ENCODE results near the gene MYO1G. TPM values are rescaled to one million over a fixed set of nuclear protein-coding genes. Genes with fewer than 3 reads are reported as not detected.

The MYO1G gene
- 0.54 TPM for total RNA-seq (ENCODE audit: unreplicated experiment)
- long read RNA-seq, partial matches to known transcripts = 1 of 1 reads
- long read RNA-seq, other reads (novel, unspliced or antisense) = 0 of 1 reads

DNA sequence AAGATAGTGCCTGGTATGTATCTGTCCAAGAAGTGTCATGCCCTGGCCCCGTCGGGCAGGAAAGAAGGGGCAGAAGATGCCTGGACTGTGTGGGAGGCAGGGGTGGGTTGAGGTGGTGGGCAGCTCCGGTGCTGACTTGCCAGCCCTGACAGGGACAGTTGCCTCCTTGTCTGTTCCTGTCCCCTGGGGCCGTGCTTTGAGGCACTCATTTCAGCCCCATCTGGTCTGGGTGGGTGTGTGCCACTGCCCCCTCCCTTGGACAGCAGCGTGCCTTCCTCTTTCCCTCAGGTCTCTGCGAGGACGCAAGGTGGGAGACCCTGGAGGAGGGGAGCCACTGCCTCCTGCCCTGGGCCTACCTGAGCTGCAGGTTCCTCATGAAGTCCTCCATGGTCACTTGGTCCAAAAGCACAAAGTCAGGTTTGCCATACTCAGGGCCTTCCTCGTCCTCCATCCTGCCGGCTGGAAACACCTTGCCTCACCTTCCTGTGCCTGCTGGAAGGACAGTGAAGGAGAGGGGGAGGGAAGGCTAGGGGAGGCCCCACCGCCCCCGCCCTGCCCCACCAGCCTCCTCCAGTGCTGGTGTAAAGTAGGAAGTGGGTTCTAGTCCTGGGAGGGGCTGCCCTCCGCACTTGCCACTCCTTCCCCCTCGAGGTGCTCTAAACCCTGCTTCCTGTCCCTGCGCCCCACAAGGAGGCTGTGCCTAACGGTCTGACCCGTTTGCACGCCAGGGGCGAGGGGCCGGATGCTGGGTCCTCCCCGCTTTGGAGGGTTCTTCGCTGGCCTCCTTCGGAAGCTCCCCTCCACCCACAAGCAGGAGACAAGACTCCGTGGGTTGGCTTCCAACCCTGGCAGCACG is at the start of gene MYO1G:
Gene MYO1G, minus strand, starts transcription at position 505 of the 856 bp plus-strand sequence. Its CDS starts 54 bp downstream, at position 451.
- Mint-ChIP-seq H3K36me3 (ENCODE audit: unreplicated experiment) (no peaks in the 10 kb centered on the region), H3K4me3 (ENCODE audit: unreplicated experiment) (no peak within 1 kb of the TSS), H3K27ac (ENCODE audit: unreplicated experiment) (peak within 1 kb of the TSS; percentile 3), H3K4me1 (ENCODE audit: low read depth, unreplicated experiment) (peaks cover 6% of the 10 kb centered on the region), H3K27me3 (ENCODE audit: unreplicated experiment) (peaks cover 3% of the 10 kb centered on the region), H3K9me3 (ENCODE audit: unreplicated experiment) (peaks cover 3% of the 10 kb centered on the region)
- TF ChIP-seq CTCF (IDR thresholded peaks at IDR 0.05; ENCODE audit: partially characterized antibody, unreplicated experiment) = no peak
- DNase-seq = no peak

DNA sequence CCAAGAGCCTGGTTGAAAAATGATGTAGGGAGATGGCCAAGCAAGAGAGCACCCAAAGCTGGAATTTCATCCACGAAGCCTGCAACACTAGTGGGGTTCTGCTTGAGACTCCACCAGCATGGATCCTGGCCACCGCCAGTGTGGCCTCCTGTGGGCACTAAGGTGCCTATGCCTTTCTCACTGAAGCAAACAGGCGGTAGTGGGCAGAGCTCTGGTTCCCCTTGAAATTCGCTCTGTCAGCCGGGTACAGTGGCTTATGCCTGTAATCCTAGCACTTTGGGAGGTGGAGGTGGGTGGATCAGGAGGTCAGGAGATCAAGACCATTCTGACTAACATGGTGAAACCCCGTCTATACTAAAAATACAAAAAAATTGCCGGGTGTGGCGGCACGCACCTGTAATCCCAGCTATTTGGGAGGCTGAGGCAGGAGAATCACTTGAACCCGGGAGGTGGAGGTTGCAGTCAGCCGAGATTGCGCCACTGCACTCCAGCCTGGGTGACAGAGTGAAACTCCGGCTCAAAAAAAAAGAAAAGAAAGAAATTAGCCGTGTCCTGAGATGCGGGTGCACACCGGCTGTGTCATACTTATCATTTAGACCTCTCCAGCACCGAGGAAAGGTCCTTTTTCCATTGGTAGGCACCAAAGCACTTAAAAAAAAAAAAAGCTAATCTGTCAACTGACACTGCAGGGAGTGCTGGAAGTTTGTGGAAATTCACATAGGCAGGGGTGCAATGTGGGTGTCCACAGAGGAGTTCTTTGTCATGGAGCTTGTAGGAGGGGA is 49.5 kb upstream of the MYO1G start:
- Mint-ChIP-seq H3K36me3 (ENCODE audit: unreplicated experiment) (peaks cover 10% of the 10 kb centered on the region), H3K9me3 (ENCODE audit: unreplicated experiment) (peaks cover 5% of the 10 kb centered on the region), H3K4me1 (ENCODE audit: low read depth, unreplicated experiment) (peaks cover 9% of the 10 kb centered on the region), H3K27me3 (ENCODE audit: unreplicated experiment) (no peaks in the 10 kb centered on the region), H3K4me3 (ENCODE audit: unreplicated experiment) (no peak overlapping the region), H3K27ac (ENCODE audit: unreplicated experiment) (no peak overlapping the region)
- DNase-seq = no peak
- no peak for TF ChIP-seq CTCF (IDR thresholded peaks at IDR 0.05; ENCODE audit: partially characterized antibody, unreplicated experiment)

DNA sequence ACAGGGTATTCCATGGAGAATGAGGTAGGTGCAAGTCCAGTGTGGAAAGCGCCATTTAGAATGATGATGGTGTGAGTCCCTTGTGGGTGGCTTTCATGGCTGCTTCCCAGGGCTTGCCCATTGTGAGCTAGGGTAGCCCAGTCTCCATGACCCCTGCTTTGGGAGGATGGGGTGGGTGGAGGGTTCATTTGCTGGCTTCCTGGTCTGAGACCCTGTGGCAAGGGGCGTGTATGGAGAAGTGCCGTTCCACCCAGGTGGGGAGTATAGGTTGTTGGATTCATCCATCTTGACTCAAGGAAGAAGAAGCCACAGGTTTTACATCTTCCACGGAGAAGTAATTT is 48.9 kb upstream of the MYO1G start:
- Mint-ChIP-seq H3K27me3 (ENCODE audit: unreplicated experiment) (no peaks in the 10 kb centered on the region), H3K27ac (ENCODE audit: unreplicated experiment) (no peak overlapping the region), H3K9me3 (ENCODE audit: unreplicated experiment) (peaks cover 3% of the 10 kb centered on the region), H3K4me1 (ENCODE audit: low read depth, unreplicated experiment) (peaks cover 6% of the 10 kb centered on the region), H3K36me3 (ENCODE audit: unreplicated experiment) (peaks cover 10% of the 10 kb centered on the region), H3K4me3 (ENCODE audit: unreplicated experiment) (no peak overlapping the region)
- no peak for DNase-seq
- TF ChIP-seq CTCF (IDR thresholded peaks at IDR 0.05; ENCODE audit: partially characterized antibody, unreplicated experiment) = no peak

- Mint-ChIP-seq H3K9me3 (ENCODE audit: unreplicated experiment) (peaks cover 3% of the 10 kb centered on the region), H3K27ac (ENCODE audit: unreplicated experiment) (no peak overlapping the region), H3K27me3 (ENCODE audit: unreplicated experiment) (no peaks in the 10 kb centered on the region), H3K4me1 (ENCODE audit: low read depth, unreplicated experiment) (peaks cover 6% of the 10 kb centered on the region), H3K4me3 (ENCODE audit: unreplicated experiment) (no peak overlapping the region), H3K36me3 (ENCODE audit: unreplicated experiment) (peaks cover 10% of the 10 kb centered on the region)
- no peak for TF ChIP-seq CTCF (IDR thresholded peaks at IDR 0.05; ENCODE audit: partially characterized antibody, unreplicated experiment)
- no peak for DNase-seq
These were observed 48.4 kb upstream of the MYO1G start for GRCh38 chr7:45026984-45027773.
